OCI-LY7 (cell line): Measurements from ENCODE around the gene SLC9A7. TPM values are rescaled to one million over a fixed set of nuclear protein-coding genes. Genes with fewer than 3 reads are reported as not detected.

Source experiments
- BruUV-seq: library from RNA; stranded (reverse); fragments of 400-500 nt; replicated peaks from 2 replicates; lab custom pipeline; 2021; lab: Mats Ljungman, UMichigan
- CTCF ChIA-PET: fragments of 300-600 bp; sonication (Branson Sonifier 250); formaldehyde crosslinking; loops from one replicate; lab custom pipeline; 2022; ENCODE audit warnings: antibody characterized with exemption; ENCODE audit not compliant: unreplicated experiment; lab: Charles Lee
- POLR2A ChIA-PET: fragments of 300-600 bp; sonication (Branson Sonifier 250); formaldehyde crosslinking; loops from one replicate; lab custom pipeline; 2022; ENCODE audit warnings: antibody characterized with exemption; lab: Charles Lee
- DNase-seq: peaks from one replicate; pipeline ENCODE4 v3.0.0-alpha.2; 2015; ENCODE audit warnings: low spot score
- H2AFZ ChIP-seq: fragments of 200-600 bp; sonication (generic), shearing (Covaris generic); 2 replicates; pipeline ENCODE4 v1.6.1; 2014; ENCODE audit warnings: mild to moderate bottlenecking, antibody characterized with exemption, low read length, moderate library complexity
- H3K27ac ChIP-seq: fragments of 200-600 bp; sonication (generic); 2 replicates; pipeline ENCODE4 v1.5.1; 2014; ENCODE audit warnings: mixed run types, low read depth, mild to moderate bottlenecking, moderate library complexity, low read length, inconsistent platforms; ENCODE audit not compliant: poor library complexity, severe bottlenecking
- H3K36me3 ChIP-seq: fragments of 200-600 bp; sonication (generic); 2 replicates; pipeline ENCODE4 v1.6.1; 2014; ENCODE audit warnings: mild to moderate bottlenecking, antibody characterized with exemption, low read length, moderate library complexity, mixed read lengths; ENCODE audit not compliant: insufficient read depth
- H3K4me1 ChIP-seq: fragments of 200-600 bp; sonication (generic); 2 replicates; pipeline ENCODE4 v1.5.1; 2014; ENCODE audit warnings: mild to moderate bottlenecking, low read length; ENCODE audit not compliant: insufficient read depth, poor library complexity, severe bottlenecking
- H3K4me2 ChIP-seq: fragments of 200-600 bp; sonication (generic); 2 replicates; pipeline ENCODE4 v1.6.1; 2014; ENCODE audit warnings: mild to moderate bottlenecking, low read length
- H3K4me3 ChIP-seq: fragments of 200-600 bp; sonication (generic); 2 replicates; pipeline ENCODE4 v1.5.1; 2014; ENCODE audit warnings: mild to moderate bottlenecking, low read depth, low read length; ENCODE audit not compliant: poor library complexity, severe bottlenecking
- H3K79me2 ChIP-seq: fragments of 200-600 bp; sonication (generic); 2 replicates; pipeline ENCODE4 v1.6.1; 2016; ENCODE audit warnings: low read depth, mild to moderate bottlenecking, low read length, moderate library complexity, mixed read lengths; ENCODE audit not compliant: insufficient read depth
- H3K9me2 ChIP-seq: fragments of 200-600 bp; sonication (generic); 2 replicates; pipeline ENCODE4 v1.6.1; 2016; ENCODE audit warnings: mild to moderate bottlenecking, low read length, mixed read lengths; ENCODE audit not compliant: insufficient read depth
- H3K9me3 ChIP-seq: fragments of 200-600 bp; sonication (generic); 2 replicates; pipeline ENCODE4 v1.6.1; 2014; ENCODE audit warnings: mild to moderate bottlenecking, mixed run types, low read length, mixed read lengths
- H4K20me1 ChIP-seq: fragments of 200-600 bp; sonication (generic); 2 replicates; pipeline ENCODE4 v1.6.1; 2014; ENCODE audit warnings: mild to moderate bottlenecking, antibody characterized with exemption, low read length, moderate library complexity, mixed read lengths; ENCODE audit not compliant: insufficient read depth
- EZH2phosphoT487 ChIP-seq: fragments of 200-600 bp; sonication (generic); IDR thresholded peaks from 2 replicates; pipeline ENCODE4 v1.6.1; 2018; ENCODE audit warnings: low read depth, borderline replicate concordance, mild to moderate bottlenecking, mixed run types, antibody characterized with exemption, low read length, moderate library complexity, mixed read lengths
- intact Hi-C: fragments of 100-400 bp; cut with micrococcal nuclease; formaldehyde crosslinking; loops from one replicate; pipeline ENCODE4 v1.10.0; 2022; ENCODE audit not compliant: unreplicated experiment
- total RNA-seq, 2 experiments: library from RNA; depleted of rRNA in 1 of 2; stranded (reverse); fragments of >200 nt in 1 of 2; shearing (Covaris generic) in 1 of 2; gene quantifications; 2 replicates each; pipeline ENCODE4 v1.2.3, GENCODE V29; 2014 to 2022
- TF ChIP-seq, protein P1 (sequence below): fragments of 200-600 bp; sonication (generic); conservative IDR thresholded peaks from 2 replicates; pipeline ENCODE4 v1.5.1; 2014; ENCODE audit warnings: mild to moderate bottlenecking, antibody characterized with exemption, low read length, moderate library complexity, mixed read lengths

SLC9A7 gene
- total RNA-seq, 2 experiments from 2014 or later, result 40.5 to 59.6 TPM

DNA sequence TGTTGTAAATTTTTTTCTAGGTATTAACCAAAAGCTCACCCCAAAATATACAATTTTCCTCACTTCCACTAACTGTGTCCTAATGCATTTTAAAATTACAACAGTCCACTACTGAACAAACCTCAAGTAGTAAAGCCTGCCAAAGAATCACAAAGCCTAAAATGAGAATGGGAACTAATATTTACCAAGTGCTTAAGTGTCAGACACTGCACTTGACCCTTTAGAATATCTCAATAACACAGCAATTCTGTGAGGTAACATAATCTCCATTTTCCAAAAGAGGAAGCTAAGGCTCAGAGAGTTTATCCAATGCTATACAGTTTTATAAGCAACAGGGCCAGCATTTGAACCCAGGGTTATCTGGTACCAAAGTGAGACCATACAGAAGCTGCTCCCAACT lies 4.9 kb downstream of the SLC9A7 start:
- TF ChIP-seq EZH2phosphoT487, result no peak
- TF ChIP-seq, protein P1, sequence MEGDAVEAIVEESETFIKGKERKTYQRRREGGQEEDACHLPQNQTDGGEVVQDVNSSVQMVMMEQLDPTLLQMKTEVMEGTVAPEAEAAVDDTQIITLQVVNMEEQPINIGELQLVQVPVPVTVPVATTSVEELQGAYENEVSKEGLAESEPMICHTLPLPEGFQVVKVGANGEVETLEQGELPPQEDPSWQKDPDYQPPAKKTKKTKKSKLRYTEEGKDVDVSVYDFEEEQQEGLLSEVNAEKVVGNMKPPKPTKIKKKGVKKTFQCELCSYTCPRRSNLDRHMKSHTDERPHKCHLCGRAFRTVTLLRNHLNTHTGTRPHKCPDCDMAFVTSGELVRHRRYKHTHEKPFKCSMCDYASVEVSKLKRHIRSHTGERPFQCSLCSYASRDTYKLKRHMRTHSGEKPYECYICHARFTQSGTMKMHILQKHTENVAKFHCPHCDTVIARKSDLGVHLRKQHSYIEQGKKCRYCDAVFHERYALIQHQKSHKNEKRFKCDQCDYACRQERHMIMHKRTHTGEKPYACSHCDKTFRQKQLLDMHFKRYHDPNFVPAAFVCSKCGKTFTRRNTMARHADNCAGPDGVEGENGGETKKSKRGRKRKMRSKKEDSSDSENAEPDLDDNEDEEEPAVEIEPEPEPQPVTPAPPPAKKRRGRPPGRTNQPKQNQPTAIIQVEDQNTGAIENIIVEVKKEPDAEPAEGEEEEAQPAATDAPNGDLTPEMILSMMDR, result no peak
- H3K9me2 ChIP-seq, result no peaks in the 10 kb centered on the region
- H4K20me1 ChIP-seq, result peaks cover 10% of the 10 kb centered on the region; the same call in 1 of the 2 replicates
- intact Hi-C loops, result loop anchor here (1.0 to 5.0 kb wide), 3 partner anchors 43 to 83 kb away; partner anchors contain the start of gene RP2
- H3K4me3 ChIP-seq, result peak overlapping the region; percentile 62
- no peak for DNase-seq
- peaks cover 17% of the 10 kb centered on the region; the same call in 1 of the 2 replicates for H3K36me3 ChIP-seq
- peaks cover 82% of the 10 kb centered on the region for H3K79me2 ChIP-seq
- no peak overlapping the region for H2AFZ ChIP-seq
- CTCF ChIA-PET, result no interaction called here
- no TSS peak for BruUV-seq
- peak overlapping the region; percentile 87 for H3K4me2 ChIP-seq
- POLR2A ChIA-PET, result interaction anchor here (0.6 to 1.9 kb wide), 4 partner anchors 10 to 131 kb away, joined by 3 to 6 read pairs (median 3); no protein-coding TSS in a partner anchor
- H3K9me3 ChIP-seq, result no peaks in the 10 kb centered on the region
- peaks cover 77% of the 10 kb centered on the region for H3K4me1 ChIP-seq
- peak overlapping the region; percentile 99 for H3K27ac ChIP-seq

DNA sequence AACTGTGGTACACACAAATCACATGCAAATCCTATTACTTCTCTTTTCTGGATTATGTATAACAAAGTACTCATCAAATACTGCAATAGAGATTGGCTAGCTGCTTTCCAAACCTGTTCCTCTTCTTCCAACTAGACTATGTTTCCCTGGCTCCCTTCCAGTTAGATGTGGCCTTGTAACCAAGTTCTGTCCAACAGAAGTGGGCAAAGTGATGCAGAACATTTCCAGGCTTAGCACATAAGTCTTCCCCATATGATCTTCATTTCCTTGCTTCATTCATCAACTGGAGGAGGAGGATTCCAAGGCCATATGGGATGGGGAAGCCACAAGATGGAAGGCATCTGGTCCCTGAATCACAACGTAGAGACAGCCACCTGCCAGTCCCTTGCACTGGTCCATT lies 8.0 kb downstream of the SLC9A7 start:
- H4K20me1 ChIP-seq, result peaks cover 10% of the 10 kb centered on the region; the same call in 1 of the 2 replicates
- H3K9me2 ChIP-seq, result no peaks in the 10 kb centered on the region
- H3K9me3 ChIP-seq, result no peaks in the 10 kb centered on the region
- peaks cover 70% of the 10 kb centered on the region for H3K4me1 ChIP-seq
- POLR2A ChIA-PET, result no interaction called here
- peak overlapping the region; percentile 62 for H3K27ac ChIP-seq
- BruUV-seq, result no TSS peak
- DNase-seq, result no peak
- H3K79me2 ChIP-seq, result peaks cover 82% of the 10 kb centered on the region
- H3K4me2 ChIP-seq, result peak overlapping the region; percentile 14
- CTCF ChIA-PET, result no interaction called here
- intact Hi-C loops, result loop anchor here (5.0 kb wide), 1 partner anchor 59 kb away; no protein-coding TSS in a partner anchor
- no peak overlapping the region for H3K4me3 ChIP-seq
- H2AFZ ChIP-seq, result no peak overlapping the region
- H3K36me3 ChIP-seq, result peaks cover 34% of the 10 kb centered on the region
- TF ChIP-seq, protein P1, result no peak
- no peak for TF ChIP-seq EZH2phosphoT487

DNA sequence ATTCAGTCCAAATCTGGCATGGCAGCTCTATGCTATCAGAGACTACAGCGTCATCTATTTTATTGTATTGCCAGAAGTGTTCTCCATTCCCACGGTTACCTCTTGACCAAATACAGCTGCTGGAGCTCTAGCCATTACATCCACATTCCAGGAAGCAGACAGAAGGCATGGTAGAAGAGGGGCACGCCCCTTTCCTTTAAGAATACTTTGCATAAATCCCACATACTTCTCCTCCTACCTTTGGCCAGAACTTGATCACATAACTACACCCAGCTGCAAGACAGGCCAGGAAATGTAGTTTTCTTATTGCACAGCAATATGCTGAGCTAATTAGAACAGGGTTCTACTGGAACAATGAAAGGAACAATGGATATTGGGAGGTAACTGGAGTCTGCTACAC lies 14.9 kb downstream of the SLC9A7 start:
- H3K79me2 ChIP-seq, result peaks cover 97% of the 10 kb centered on the region
- TF ChIP-seq EZH2phosphoT487, result no peak
- TF ChIP-seq, protein P1, result no peak
- DNase-seq, result no peak

More for the DNA sequence above, 14.9 kb downstream of the SLC9A7 start:
- intact Hi-C loops, result no loop called here
- H3K4me2 ChIP-seq, result peak overlapping the region; percentile 53
- peaks cover 33% of the 10 kb centered on the region for H3K36me3 ChIP-seq
- peaks cover 34% of the 10 kb centered on the region for H3K4me1 ChIP-seq
- no peaks in the 10 kb centered on the region for H4K20me1 ChIP-seq
- peaks cover 13% of the 10 kb centered on the region; the same call in 1 of the 2 replicates for H3K9me3 ChIP-seq
- H3K9me2 ChIP-seq, result no peaks in the 10 kb centered on the region
- no TSS peak for BruUV-seq
- CTCF ChIA-PET, result no interaction called here
- H3K4me3 ChIP-seq, result no peak overlapping the region
- no peak overlapping the region for H2AFZ ChIP-seq
- peak overlapping the region; percentile 58 for H3K27ac ChIP-seq
- POLR2A ChIA-PET, result interaction anchor here (0.9 to 1.3 kb wide), 3 partner anchors 10 to 28 kb away, joined by 3 to 4 read pairs (median 4); no protein-coding TSS in a partner anchor
